HG02763 (cell line): ENCODE measurements around the gene PRSS21.

ENCODE experiments used
- ATAC-seq: cut with Tn5 transposase; IDR thresholded peaks from one replicate; pipeline ENCODE4 v1.9.1; 2021; ENCODE audit warnings: mild to moderate bottlenecking, moderate library complexity; ENCODE audit not compliant: unreplicated experiment

PRSS21 gene

GRCh38 chr16:2804728-2805127, 12.3 kb upstream of the PRSS21 start:
- no peak for ATAC-seq

DNA sequence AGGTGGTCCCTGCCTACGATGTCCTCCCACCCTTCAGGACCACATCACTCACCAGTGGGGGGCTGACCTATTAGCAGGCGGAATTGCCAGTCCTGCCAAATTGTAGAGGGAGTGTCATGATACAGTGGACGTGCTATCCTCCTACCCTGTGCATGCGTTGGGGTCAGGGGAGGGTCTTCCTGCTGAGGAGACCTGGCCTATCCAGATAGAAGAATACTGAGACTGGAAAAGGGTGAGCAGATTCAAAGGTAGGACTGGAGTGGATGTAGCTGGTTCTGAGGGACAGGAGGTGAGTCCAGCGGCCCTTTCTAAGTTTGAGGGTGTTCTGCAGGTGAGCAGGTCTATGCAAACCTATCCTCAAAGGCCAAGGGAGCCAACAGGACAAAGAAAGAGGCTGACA, 10.8 kb upstream of the PRSS21 start:
- ATAC-seq, result no peak

DNA sequence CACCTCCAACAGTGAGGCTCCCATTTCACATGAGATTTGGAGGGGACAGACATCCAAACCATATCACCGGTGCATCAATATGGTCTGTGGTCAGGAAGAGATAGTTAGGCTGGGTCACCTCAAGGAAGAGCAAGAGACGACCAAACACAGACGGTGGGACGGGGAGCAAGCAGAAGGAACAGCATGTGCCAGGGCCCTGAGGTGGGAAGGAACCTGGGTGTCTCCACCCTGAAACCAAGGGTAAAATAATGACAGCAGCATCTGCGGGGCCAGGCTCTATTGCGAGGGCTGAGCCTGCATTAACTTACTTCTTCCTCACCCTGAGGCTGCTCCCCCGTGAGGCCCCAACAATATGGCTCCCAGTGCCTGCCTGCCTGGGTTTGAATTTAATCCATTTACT, 8.9 kb upstream of the PRSS21 start:
- no peak for ATAC-seq

DNA sequence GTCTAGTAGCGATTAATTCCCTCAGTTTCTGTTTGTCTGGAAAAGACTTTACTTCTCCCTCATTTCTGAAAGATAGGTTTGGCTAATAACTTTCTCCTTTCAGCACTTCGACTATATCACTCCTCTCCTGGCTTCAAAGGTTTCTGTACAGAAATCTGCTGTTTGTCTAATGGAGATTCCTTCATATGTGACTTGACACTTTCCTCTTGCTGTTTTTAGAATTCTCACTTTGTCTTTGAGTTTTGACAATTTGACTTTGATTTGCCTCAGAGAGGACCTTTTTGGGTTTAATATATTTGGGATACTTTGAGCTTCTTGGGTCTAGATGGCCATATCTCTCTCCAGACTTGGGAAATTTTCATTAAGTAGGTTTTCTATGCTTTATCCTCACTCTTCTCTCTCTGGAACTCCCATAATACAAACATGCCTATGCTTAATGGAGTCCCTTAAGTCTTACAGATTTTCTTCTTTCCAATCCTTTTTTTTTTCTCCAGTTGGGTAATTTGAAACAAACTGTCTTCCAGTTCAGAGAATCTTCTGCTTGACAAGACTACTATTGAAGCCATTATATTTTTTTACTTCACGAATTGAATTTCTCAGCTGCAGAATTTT, 7.8 kb upstream of the PRSS21 start:
- ATAC-seq, result no peak

- ATAC-seq, result no peak
These were observed 6.4 kb upstream of the PRSS21 start for GRCh38 chr16:2810651-2811050.

DNA sequence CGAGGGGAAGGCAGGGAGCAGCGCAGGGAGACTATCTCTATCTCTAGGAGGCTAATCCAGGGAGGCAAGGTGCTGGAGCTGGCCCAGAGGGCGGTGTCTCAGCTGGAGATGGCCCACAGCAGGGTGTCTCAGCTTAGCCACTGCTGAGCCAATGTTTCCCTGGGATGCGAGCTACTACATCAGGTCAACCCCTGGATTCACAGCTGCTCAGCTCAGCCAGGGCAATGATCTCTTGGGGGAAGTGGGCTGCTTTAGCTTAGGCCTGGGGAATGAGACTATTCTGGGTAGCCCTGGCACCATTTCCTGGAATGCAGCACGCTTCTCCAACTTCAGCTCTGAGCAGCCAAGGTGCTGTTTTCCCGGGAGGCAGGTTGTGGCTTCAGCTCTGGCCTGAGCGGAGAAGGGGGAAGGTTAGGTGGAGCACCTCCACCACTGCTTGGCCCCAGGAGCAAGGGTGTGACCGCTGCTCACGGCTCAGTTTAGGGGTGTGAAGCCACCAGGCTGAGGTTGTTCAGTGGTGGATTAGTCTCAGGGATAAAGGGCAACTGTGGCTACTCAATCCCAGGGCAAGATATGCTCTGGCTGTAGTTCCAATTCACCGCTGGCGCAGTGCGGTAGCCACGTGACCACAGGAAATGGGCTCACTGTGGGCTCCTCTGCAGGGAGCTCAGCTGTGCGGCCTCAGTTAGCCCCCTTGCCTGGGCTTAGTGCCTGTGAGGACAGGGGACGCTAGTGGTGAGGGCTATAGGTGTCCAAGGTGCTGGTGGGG, 5.2 kb upstream of the PRSS21 start:
- ATAC-seq, result no peak

DNA sequence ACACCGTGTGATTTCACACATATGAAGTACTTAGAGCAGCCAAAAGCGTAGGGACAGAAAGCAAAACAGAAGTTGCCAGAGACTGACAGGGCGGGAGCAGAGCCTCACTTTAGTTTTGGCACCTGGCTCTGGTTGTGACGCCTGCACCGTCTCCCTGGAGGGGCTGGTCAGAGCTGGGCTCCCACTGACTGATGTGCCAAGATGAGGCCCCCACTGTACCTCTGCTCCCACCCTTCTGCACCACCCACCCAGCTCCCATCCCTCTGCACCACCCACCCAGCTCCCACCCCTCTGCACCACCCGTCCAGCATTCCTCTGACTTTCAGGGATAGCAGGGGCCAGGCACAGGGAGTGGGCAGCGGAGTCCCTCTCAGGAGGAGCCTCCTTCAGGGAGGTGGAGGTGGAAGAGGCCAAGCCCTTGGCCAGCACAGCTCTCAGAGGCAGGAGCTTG, 3.2 kb upstream of the PRSS21 start:
- no peak for ATAC-seq

DNA sequence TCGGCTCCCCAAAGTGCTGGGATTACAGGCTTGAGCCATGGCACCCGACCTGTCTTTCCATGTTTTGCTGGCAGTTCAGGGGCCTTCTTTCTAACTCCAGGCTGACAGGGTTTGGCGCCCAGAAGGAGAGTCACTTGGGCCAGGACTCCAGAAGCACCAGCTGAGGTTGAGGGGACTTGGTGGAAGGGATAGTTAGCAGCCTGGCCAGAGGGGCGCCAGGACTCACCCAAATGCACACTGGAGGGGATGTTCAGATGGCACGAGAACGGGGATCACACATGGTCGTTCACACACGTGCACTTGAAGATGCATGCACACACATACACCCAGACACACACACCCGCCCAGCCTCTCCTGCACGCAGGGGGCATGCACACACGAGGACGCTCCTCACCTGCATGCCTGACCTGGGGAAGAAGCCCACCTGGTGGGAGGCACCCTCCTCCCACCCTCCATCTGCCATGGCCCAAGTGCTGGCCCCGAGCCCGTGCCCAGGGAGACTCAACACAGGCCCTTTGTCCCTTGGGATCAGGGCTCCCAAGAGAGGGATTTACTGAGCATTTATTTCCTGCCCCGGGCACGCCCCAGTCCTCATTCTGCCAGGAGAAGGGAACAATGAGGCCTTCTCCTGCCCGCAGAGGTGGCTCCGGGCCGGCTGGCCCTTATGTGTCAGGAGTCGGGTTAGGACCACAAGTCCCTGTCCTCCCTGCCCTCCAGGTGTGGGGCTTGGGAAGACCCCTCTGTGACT, 2.3 kb upstream of the PRSS21 start:
- ATAC-seq, result no peak

- no peak for ATAC-seq
These were observed 1.7 kb upstream of the PRSS21 start for GRCh38 chr16:2815299-2815771.

DNA sequence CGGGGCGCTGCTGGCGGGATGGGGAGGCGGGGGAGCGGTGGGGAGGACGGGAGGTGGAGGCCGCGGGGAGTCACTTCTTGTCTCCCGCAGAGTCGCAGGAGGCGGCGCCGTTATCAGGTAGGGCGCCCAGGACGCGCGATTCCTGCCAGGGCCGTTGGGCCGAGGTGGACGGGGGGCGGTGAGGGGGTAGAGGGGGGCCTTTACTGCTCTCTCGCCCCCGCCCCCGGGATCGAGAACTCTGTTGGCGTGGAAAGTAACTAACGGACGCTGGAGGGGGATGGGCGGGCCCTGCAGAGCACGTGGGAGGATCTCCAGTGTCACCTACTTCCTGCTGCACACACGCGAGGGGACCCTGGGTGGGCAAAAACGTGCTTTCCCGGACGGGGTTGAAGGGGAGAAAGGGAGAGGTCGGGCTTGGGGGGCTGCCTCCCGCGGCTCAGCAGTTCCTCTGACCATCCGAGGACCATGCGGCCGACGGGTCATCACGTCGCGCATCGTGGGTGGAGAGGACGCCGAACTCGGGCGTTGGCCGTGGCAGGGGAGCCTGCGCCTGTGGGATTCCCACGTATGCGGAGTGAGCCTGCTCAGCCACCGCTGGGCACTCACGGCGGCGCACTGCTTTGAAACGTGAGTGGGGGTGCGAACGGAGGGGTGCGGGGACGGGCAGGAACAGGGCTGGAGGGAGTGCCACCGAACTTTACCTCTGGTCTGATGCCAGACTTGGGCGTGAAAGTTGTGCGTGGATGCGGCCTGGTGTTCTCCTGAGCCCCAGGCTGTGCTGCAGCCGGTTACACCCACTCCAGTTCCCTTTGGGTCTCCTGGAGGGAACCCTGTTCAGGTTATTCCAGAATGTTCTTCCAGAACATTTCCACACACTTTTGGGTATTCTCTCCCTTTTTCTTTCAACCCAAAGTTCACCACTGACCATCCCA, 569 bp downstream of the PRSS21 start:
- ATAC-seq, result no peak

- ATAC-seq, result no peak
These were observed 1.3 kb downstream of the PRSS21 start for GRCh38 chr16:2818272-2818876.

- ATAC-seq, result no peak
These were observed 2.3 kb downstream of the PRSS21 start for GRCh38 chr16:2819179-2819938.

DNA sequence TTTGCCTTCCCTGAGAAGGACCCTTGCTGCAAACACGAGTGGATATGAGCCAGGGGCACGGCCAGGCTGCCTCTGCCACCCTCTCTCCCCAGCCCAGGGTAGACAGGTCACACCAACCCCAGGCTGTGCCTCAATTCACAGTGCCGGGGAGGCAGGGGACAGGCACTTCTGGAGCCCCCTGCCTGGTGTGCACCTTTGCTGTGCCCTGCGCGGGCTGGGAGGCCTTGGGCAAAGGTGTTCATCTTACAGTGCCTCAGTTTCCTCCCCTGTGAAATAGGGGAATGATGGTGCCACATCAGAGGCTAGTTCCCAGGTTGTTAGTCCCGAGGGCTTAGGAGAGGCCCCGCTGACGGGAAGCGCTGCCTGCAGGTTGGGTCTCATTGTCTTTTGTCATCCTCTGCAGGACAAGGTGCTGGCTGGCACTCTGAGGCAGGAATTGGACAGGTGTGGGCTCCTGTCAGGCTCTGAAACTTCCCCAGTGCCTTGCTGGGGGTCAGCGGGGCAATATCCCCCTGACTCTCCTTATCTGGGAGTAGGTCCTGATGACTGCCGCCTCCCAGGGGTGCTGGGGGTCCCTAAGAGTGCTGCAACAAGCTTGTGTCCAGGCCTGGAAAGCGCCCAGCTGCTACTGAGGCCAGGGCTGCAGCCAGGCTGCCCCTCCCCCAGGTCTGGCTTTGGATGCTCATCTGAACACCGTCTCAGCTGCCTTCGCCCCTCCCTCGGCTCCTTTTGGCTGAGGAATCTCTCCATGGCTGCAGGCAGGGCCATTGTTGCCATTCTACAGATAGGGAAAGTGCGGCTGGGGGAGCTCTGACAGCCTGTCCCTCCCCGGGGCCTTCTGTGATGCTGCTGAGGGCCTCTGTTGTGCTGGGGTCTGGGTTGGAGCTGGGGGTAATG, 3.1 kb downstream of the PRSS21 start:
- ATAC-seq, result no peak

- no peak for ATAC-seq
These were observed 3.9 kb downstream of the PRSS21 start for GRCh38 chr16:2820836-2821486.

DNA sequence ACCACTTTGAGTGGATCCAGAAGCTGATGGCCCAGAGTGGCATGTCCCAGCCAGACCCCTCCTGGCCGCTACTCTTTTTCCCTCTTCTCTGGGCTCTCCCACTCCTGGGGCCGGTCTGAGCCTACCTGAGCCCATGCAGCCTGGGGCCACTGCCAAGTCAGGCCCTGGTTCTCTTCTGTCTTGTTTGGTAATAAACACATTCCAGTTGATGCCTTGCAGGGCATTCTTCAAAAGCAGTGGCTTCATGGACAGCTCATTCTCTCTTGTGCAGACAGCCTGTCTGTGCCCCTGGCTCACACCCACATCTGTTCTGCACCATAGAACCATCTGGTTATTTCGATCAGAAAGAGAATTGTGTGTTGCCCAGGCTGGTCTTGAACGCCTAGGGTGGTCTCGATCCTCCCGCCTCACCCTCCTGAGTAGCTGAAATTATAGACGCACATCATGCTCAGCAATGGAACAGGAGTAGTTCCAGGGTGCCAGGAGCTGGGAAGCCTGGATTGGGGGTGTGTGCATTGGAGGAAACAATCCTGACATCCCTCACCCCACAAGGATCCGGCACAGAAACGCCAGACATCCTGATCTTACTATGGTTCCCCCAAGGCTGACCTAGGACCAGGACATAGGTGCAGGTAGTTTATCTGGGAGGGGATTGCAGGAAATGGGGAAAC, 4.6 kb downstream of the PRSS21 start:
- no peak for ATAC-seq

- no peak for ATAC-seq
These were observed 5.1 kb downstream of the PRSS21 start for GRCh38 chr16:2822158-2822495.

DNA sequence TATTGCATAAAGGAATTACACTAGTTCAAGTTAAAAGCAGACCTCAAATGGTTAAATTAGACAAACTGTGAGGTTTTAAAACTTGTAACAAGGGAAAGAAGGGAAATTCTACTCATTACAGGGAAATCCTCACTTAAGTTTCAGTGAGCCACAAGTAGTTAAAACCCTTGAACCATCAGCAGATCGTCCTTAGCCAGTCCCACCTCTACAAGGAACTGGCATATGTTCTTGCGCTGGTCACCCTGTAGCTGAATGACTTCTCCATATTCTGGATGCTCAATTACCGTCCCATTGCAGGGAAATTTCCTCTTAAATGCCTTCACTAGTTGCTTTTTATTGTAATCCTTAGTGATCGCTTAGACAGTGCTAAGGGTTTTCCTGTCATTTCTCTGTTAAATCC, 5.5 kb downstream of the PRSS21 start:
- no peak for ATAC-seq

- ATAC-seq, result no peak
These were observed 7.6 kb downstream of the PRSS21 start for GRCh38 chr16:2824626-2825025.
